A673 (cell line): ENCODE measurements around the gene RS1. TPM values are rescaled to one million over a fixed set of nuclear protein-coding genes. Genes with fewer than 3 reads are reported as not detected.

ENCODE experiments used
- BruUV-seq: library from RNA; stranded (reverse); fragments of 400-500 nt; replicated peaks from 2 replicates; lab custom pipeline; 2021; lab: Mats Ljungman, UMichigan
- CTCF ChIA-PET: fragments of 300-600 bp; sonication (Branson Sonifier 250); formaldehyde crosslinking; loops from one replicate; lab custom pipeline; 2022; ENCODE audit warnings: antibody characterized with exemption; lab: Charles Lee
- POLR2A ChIA-PET: fragments of 300-600 bp; sonication (Branson Sonifier 250); formaldehyde crosslinking; loops from one replicate; lab custom pipeline; 2022; ENCODE audit warnings: antibody characterized with exemption; ENCODE audit not compliant: low non-redundant PET; lab: Charles Lee
- DNase-seq: peaks from one replicate; pipeline ENCODE4 v3.0.0-alpha.2; 2015; ENCODE audit warnings: low spot score
- H3K27ac ChIP-seq: fragments of 200-600 bp; sonication (generic); 2 replicates; pipeline ENCODE4 v1.5.1; 2016; ENCODE audit warnings: mixed run types, low read depth, mild to moderate bottlenecking, mixed read lengths, antibody characterized with exemption, low read length; ENCODE audit not compliant: poor library complexity, severe bottlenecking
- H3K27me3 ChIP-seq: fragments of 200-600 bp; sonication (generic); replicated peaks from 2 replicates; pipeline ENCODE4 v1.6.1; 2017; ENCODE audit warnings: mixed run types, low read depth, mild to moderate bottlenecking, mixed read lengths, antibody characterized with exemption, low read length; ENCODE audit not compliant: insufficient read depth, poor library complexity
- H3K36me3 ChIP-seq: fragments of 200-600 bp; sonication (generic); 2 replicates; pipeline ENCODE4 v1.6.1; 2016; ENCODE audit warnings: mixed run types, mild to moderate bottlenecking, mixed read lengths, antibody characterized with exemption, low read length; ENCODE audit not compliant: insufficient read depth, poor library complexity, severe bottlenecking
- H3K4me1 ChIP-seq: fragments of 200-600 bp; sonication (generic); 2 replicates; pipeline ENCODE4 v1.6.1; 2017; ENCODE audit warnings: mixed run types, mild to moderate bottlenecking, mixed read lengths, antibody characterized with exemption, low read length; ENCODE audit not compliant: insufficient read depth, poor library complexity, severe bottlenecking
- H3K4me3 ChIP-seq: fragments of 200-600 bp; sonication (generic); 2 replicates; pipeline ENCODE4 v1.5.1; 2016; ENCODE audit warnings: low read depth, mixed run types, mild to moderate bottlenecking, mixed read lengths, low read length; ENCODE audit not compliant: poor library complexity, severe bottlenecking
- H3K9me3 ChIP-seq: fragments of 200-600 bp; sonication (generic); 2 replicates; pipeline ENCODE4 v1.6.1; 2016; ENCODE audit warnings: mixed run types, low read depth, mild to moderate bottlenecking, mixed read lengths, antibody characterized with exemption, low read length; ENCODE audit not compliant: poor library complexity, severe bottlenecking
- EZH2 ChIP-seq: fragments of 200-600 bp; sonication (generic); IDR thresholded peaks from 2 replicates; pipeline ENCODE4 v1.6.1; 2017; ENCODE audit warnings: borderline replicate concordance, low read depth, mild to moderate bottlenecking, mixed read lengths, antibody characterized with exemption, low read length; ENCODE audit not compliant: poor library complexity, severe bottlenecking
- intact Hi-C: fragments of 100-400 bp; cut with micrococcal nuclease; formaldehyde crosslinking; loops from one replicate; pipeline ENCODE4 v1.10.0; 2022; ENCODE audit not compliant: unreplicated experiment
- total RNA-seq: library from RNA; stranded (reverse); gene quantifications from 2 replicates; pipeline ENCODE4 v1.2.3, GENCODE V29; 2021
- TF ChIP-seq, protein P1 (sequence below): fragments of 300-800, 200-600 bp; sonication (generic); conservative IDR thresholded peaks from 2 replicates; pipeline ENCODE4 v1.5.1; 2017; ENCODE audit warnings: low read depth, mild to moderate bottlenecking, antibody characterized with exemption, low read length, moderate library complexity, mixed read lengths

Gene RS1
- total RNA-seq, 1 experiment from 2014 or later, result not detected

GRCh38 chrX:18652636-18653035, 19.3 kb downstream of the RS1 start:
- DNase-seq, result no peak
- H3K4me3 ChIP-seq, result no peak overlapping the region
- CTCF ChIA-PET, result interaction anchor here (0.5 kb wide), 1 partner anchor 197 kb away, joined by 3 read pairs; no protein-coding TSS in a partner anchor
- intact Hi-C loops, result no loop called here
- no TSS peak for BruUV-seq
- no peaks in the 10 kb centered on the region for H3K4me1 ChIP-seq
- H3K27ac ChIP-seq, result no peak overlapping the region
- POLR2A ChIA-PET, result no interaction called here
- H3K27me3 ChIP-seq, result no peaks in the 10 kb centered on the region
- H3K36me3 ChIP-seq, result no peaks in the 10 kb centered on the region
- TF ChIP-seq EZH2, result no peak
- TF ChIP-seq, protein P1, sequence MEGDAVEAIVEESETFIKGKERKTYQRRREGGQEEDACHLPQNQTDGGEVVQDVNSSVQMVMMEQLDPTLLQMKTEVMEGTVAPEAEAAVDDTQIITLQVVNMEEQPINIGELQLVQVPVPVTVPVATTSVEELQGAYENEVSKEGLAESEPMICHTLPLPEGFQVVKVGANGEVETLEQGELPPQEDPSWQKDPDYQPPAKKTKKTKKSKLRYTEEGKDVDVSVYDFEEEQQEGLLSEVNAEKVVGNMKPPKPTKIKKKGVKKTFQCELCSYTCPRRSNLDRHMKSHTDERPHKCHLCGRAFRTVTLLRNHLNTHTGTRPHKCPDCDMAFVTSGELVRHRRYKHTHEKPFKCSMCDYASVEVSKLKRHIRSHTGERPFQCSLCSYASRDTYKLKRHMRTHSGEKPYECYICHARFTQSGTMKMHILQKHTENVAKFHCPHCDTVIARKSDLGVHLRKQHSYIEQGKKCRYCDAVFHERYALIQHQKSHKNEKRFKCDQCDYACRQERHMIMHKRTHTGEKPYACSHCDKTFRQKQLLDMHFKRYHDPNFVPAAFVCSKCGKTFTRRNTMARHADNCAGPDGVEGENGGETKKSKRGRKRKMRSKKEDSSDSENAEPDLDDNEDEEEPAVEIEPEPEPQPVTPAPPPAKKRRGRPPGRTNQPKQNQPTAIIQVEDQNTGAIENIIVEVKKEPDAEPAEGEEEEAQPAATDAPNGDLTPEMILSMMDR, result no peak
- H3K9me3 ChIP-seq, result no peaks in the 10 kb centered on the region

- CTCF ChIA-PET, result no interaction called here
- no peaks in the 10 kb centered on the region for H3K4me1 ChIP-seq
- no peaks in the 10 kb centered on the region for H3K9me3 ChIP-seq
- no TSS peak for BruUV-seq
- intact Hi-C loops, result no loop called here
- no peaks in the 10 kb centered on the region for H3K36me3 ChIP-seq
- no peaks in the 10 kb centered on the region for H3K27me3 ChIP-seq
- POLR2A ChIA-PET, result no interaction called here
- TF ChIP-seq EZH2, result no peak
- TF ChIP-seq, protein P1, result no peak
- no peak overlapping the region for H3K27ac ChIP-seq
- DNase-seq, result no peak
- H3K4me3 ChIP-seq, result no peak overlapping the region
Measured at GRCh38 chrX:18650662-18651061, 21.2 kb downstream of the RS1 start.

GRCh38 chrX:18649498-18649951, 22.4 kb downstream of the RS1 start:
- POLR2A ChIA-PET, result no interaction called here
- no peaks in the 10 kb centered on the region for H3K9me3 ChIP-seq
- intact Hi-C loops, result no loop called here
- TF ChIP-seq EZH2, result no peak
- TF ChIP-seq, protein P1, result no peak
- no peaks in the 10 kb centered on the region for H3K4me1 ChIP-seq
- H3K4me3 ChIP-seq, result no peak overlapping the region
- no peaks in the 10 kb centered on the region for H3K27me3 ChIP-seq
- no peaks in the 10 kb centered on the region for H3K36me3 ChIP-seq
- no peak for DNase-seq
- CTCF ChIA-PET, result no interaction called here
- no TSS peak for BruUV-seq
- no peak overlapping the region for H3K27ac ChIP-seq
